BE2C (cell line): ENCODE measurements around the gene PHOSPHO1.

Experiments
- DNase-seq: peaks from one replicate; pipeline ENCODE4 v3.0.0-alpha.2; 2020
- H3K27me3 ChIP-seq: fragments of 250-450 bp; sonication (Bioruptor Pico); 2 replicates; pipeline ENCODE4 v1.5.1; 2020; ENCODE audit warnings: mild to moderate bottlenecking
- H3K36me3 ChIP-seq: fragments of 250-450 bp; sonication (Bioruptor Pico); 2 replicates; pipeline ENCODE4 v1.5.1; 2020; ENCODE audit warnings: mild to moderate bottlenecking
- H3K4me1 ChIP-seq: fragments of 250-450 bp; sonication (Bioruptor Pico); 2 replicates; pipeline ENCODE4 v1.5.1; 2020
- H3K4me3 ChIP-seq: 2 replicates; pipeline ENCODE4 v1.5.1; 2011; ENCODE audit warnings: low read depth, low read length
- H3K9me3 ChIP-seq: fragments of 250-450 bp; sonication (Bioruptor Pico); 2 replicates; pipeline ENCODE4 v1.5.1; 2020
- CTCF ChIP-seq: IDR thresholded peaks from 2 replicates; pipeline ENCODE4 v1.5.1; 2012; ENCODE audit warnings: mild to moderate bottlenecking, low read depth, low read length

PHOSPHO1 gene

GRCh38 chr17:49216953-49217650 is 13.5 kb downstream of the PHOSPHO1 start:
- no peak for DNase-seq
- no peak overlapping the region for H3K4me3 ChIP-seq
- H3K36me3 ChIP-seq: no peaks in the 10 kb centered on the region
- TF ChIP-seq CTCF: no peak
- H3K4me1 ChIP-seq: no peaks in the 10 kb centered on the region
- peaks cover 7% of the 10 kb centered on the region for H3K27me3 ChIP-seq
- H3K9me3 ChIP-seq: no peaks in the 10 kb centered on the region

- no peaks in the 10 kb centered on the region for H3K4me1 ChIP-seq
- no peak for DNase-seq
- peaks cover under 1% of the 10 kb centered on the region for H3K27me3 ChIP-seq
- H3K36me3 ChIP-seq: no peaks in the 10 kb centered on the region
- no peak overlapping the region for H3K4me3 ChIP-seq
- H3K9me3 ChIP-seq: no peaks in the 10 kb centered on the region
- no peak for TF ChIP-seq CTCF
Measured at GRCh38 chr17:49216482-49216881, 14.1 kb downstream of the PHOSPHO1 start.

- Histone ChIP-seq H3K9me3 (no peaks in the 10 kb centered on the region; the same call in 1 of the 2 replicates), H3K4me1 (no peaks in the 10 kb centered on the region), H3K36me3 (no peaks in the 10 kb centered on the region), H3K4me3 (no peak overlapping the region), H3K27me3 (peaks cover 6% of the 10 kb centered on the region)
- TF ChIP-seq CTCF: no peak
- DNase-seq: no peak
Measured at GRCh38 chr17:49214676-49215360, 15.8 kb downstream of the PHOSPHO1 start.

GRCh38 chr17:49213847-49214246 is 16.7 kb downstream of the PHOSPHO1 start:
- DNase-seq: no peak
- Histone ChIP-seq H3K9me3 (no peaks in the 10 kb centered on the region; the same call in 1 of the 2 replicates), H3K4me1 (no peaks in the 10 kb centered on the region), H3K36me3 (no peaks in the 10 kb centered on the region), H3K4me3 (no peak overlapping the region), H3K27me3 (peaks cover 14% of the 10 kb centered on the region)
- TF ChIP-seq CTCF: no peak

GRCh38 chr17:49213399-49213798 is 17.2 kb downstream of the PHOSPHO1 start:
- Histone ChIP-seq H3K4me1 (no peaks in the 10 kb centered on the region), H3K36me3 (no peaks in the 10 kb centered on the region), H3K9me3 (no peaks in the 10 kb centered on the region; the same call in 1 of the 2 replicates), H3K4me3 (no peak overlapping the region), H3K27me3 (peaks cover 14% of the 10 kb centered on the region)
- DNase-seq: no peak
- no peak for TF ChIP-seq CTCF
